Parathyroid adenoma (tissue), 2 donors: ENCODE data around the gene KRTAP5-7.
"Not testable (repeated sequence)": the region's sequence is repeated elsewhere in the genome, so short reads cannot be mapped to it uniquely, and the experiment has no call there.

Experiments used
- H2AFZ ChIP-seq: fragments of 300-600 bp; sonication (generic); one replicate; pipeline ENCODE4 v1.7.0; 2017; ENCODE audit warnings: antibody characterized with exemption, mild to moderate bottlenecking
- H3K27ac ChIP-seq: fragments of 300-600 bp; sonication (generic); one replicate; pipeline ENCODE4 v1.7.0; 2017
- H3K27me3 ChIP-seq: fragments of 300-600 bp; sonication (generic); one replicate; pipeline ENCODE4 v1.7.0; 2017; ENCODE audit warnings: low read length; ENCODE audit not compliant: control insufficient read depth, insufficient read depth
- H3K36me3 ChIP-seq: fragments of 300-600 bp; sonication (generic); one replicate; pipeline ENCODE4 v1.7.0; 2017; ENCODE audit warnings: low read length; ENCODE audit not compliant: control insufficient read depth, insufficient read depth
- H3K4me1 ChIP-seq: fragments of 300-600 bp; sonication (generic); one replicate; pipeline ENCODE4 v1.7.0; 2017; ENCODE audit warnings: control low read depth
- H3K4me2 ChIP-seq: fragments of 300-600 bp; sonication (generic); one replicate; pipeline ENCODE4 v1.7.0; 2017; ENCODE audit warnings: low read length
- H3K4me3 ChIP-seq: fragments of 300-600 bp; sonication (generic); one replicate; pipeline ENCODE4 v1.7.0; 2017; ENCODE audit warnings: low read depth, low read length
- H3K79me2 ChIP-seq: fragments of 300-600 bp; sonication (generic); one replicate; pipeline ENCODE4 v1.7.0; 2017; ENCODE audit warnings: control low read depth
- H3K9ac ChIP-seq: fragments of 300-600 bp; sonication (generic); one replicate; pipeline ENCODE4 v1.7.0; 2017; ENCODE audit warnings: mild to moderate bottlenecking
- H3K9me3 ChIP-seq: fragments of 300-600 bp; sonication (generic); one replicate; pipeline ENCODE4 v1.7.0; 2017; ENCODE audit warnings: low read length; ENCODE audit not compliant: control insufficient read depth
- CTCF ChIP-seq: fragments of 300-600 bp; sonication (generic); IDR thresholded peaks from one replicate; pipeline ENCODE4 v1.7.0; 2017; ENCODE audit warnings: antibody characterized with exemption, mild to moderate bottlenecking
- donor health status: primary hyperparathyroidism.

Gene KRTAP5-7

GRCh38 chr11:71538666-71538990, 11.6 kb downstream of the KRTAP5-7 start:
- no peaks in the 10 kb centered on the region for H3K27me3 ChIP-seq
- no peak overlapping the region for H2AFZ ChIP-seq
- no peak overlapping the region for H3K4me2 ChIP-seq
- no peak overlapping the region for H3K27ac ChIP-seq
- H3K4me3 ChIP-seq: no peak overlapping the region
- H3K79me2 ChIP-seq: no peaks in the 10 kb centered on the region
- H3K4me1 ChIP-seq: no peaks in the 10 kb centered on the region
- no peak for TF ChIP-seq CTCF
- H3K36me3 ChIP-seq: no peaks in the 10 kb centered on the region
- no peaks in the 10 kb centered on the region for H3K9me3 ChIP-seq
- H3K9ac ChIP-seq: no peak overlapping the region

- H3K27me3 ChIP-seq: no peaks in the 10 kb centered on the region
- no peak overlapping the region for H2AFZ ChIP-seq
- no peaks in the 10 kb centered on the region for H3K79me2 ChIP-seq
- no peak overlapping the region for H3K4me3 ChIP-seq
- H3K9ac ChIP-seq: no peak overlapping the region
- H3K9me3 ChIP-seq: no peaks in the 10 kb centered on the region
- H3K36me3 ChIP-seq: no peaks in the 10 kb centered on the region
- no peak for TF ChIP-seq CTCF
- no peak overlapping the region for H3K27ac ChIP-seq
- no peaks in the 10 kb centered on the region for H3K4me1 ChIP-seq
- H3K4me2 ChIP-seq: no peak overlapping the region
These were observed 11.9 kb downstream of the KRTAP5-7 start for GRCh38 chr11:71539017-71539416.

GRCh38 chr11:71539971-71540370, 12.9 kb downstream of the KRTAP5-7 start:
- not testable (repeated sequence) for H3K79me2 ChIP-seq, H3K4me1 ChIP-seq, H2AFZ ChIP-seq, H3K36me3 ChIP-seq, H3K4me2 ChIP-seq, H3K9me3 ChIP-seq, H3K27ac ChIP-seq, H3K4me3 ChIP-seq, H3K27me3 ChIP-seq, H3K9ac ChIP-seq

GRCh38 chr11:71540521-71541304, 13.6 kb downstream of the KRTAP5-7 start:
- not testable (repeated sequence) for H3K4me2 ChIP-seq, H3K36me3 ChIP-seq, H3K27ac ChIP-seq, H3K9ac ChIP-seq, H2AFZ ChIP-seq, H3K4me1 ChIP-seq, H3K79me2 ChIP-seq, H3K9me3 ChIP-seq, H3K27me3 ChIP-seq, H3K4me3 ChIP-seq

GRCh38 chr11:71542382-71542781, 15.3 kb downstream of the KRTAP5-7 start:
- Histone ChIP-seq H3K4me1 (no peaks in the 10 kb centered on the region), H3K79me2 (no peaks in the 10 kb centered on the region), H3K36me3 (no peaks in the 10 kb centered on the region), H2AFZ (no peak overlapping the region), H3K9ac (no peak overlapping the region), H3K4me2 (no peak overlapping the region), H3K27ac (no peak overlapping the region), H3K4me3 (no peak overlapping the region), H3K27me3 (no peaks in the 10 kb centered on the region), H3K9me3 (no peaks in the 10 kb centered on the region)
- no peak for TF ChIP-seq CTCF
